OCI-LY1 (cell line): ENCODE results near the gene ZCCHC14.

ENCODE experiments used
- EZH2 ChIP-seq: fragments of 200-600 bp; sonication (generic), shearing (Covaris generic); IDR thresholded peaks from 2 replicates; pipeline ENCODE4 v1.8.0; 2017; ENCODE audit warnings: borderline replicate concordance, mixed run types, mild to moderate bottlenecking, antibody characterized with exemption, low read length, moderate library complexity, mixed read lengths
- TF ChIP-seq, protein P1 (sequence below): fragments of 200-600 bp; sonication (generic), shearing (Covaris generic); IDR thresholded peaks from 2 replicates; pipeline ENCODE4 v1.5.1; 2017; ENCODE audit warnings: mild to moderate bottlenecking, antibody characterized with exemption, low read length, moderate library complexity, mixed read lengths

DNA sequence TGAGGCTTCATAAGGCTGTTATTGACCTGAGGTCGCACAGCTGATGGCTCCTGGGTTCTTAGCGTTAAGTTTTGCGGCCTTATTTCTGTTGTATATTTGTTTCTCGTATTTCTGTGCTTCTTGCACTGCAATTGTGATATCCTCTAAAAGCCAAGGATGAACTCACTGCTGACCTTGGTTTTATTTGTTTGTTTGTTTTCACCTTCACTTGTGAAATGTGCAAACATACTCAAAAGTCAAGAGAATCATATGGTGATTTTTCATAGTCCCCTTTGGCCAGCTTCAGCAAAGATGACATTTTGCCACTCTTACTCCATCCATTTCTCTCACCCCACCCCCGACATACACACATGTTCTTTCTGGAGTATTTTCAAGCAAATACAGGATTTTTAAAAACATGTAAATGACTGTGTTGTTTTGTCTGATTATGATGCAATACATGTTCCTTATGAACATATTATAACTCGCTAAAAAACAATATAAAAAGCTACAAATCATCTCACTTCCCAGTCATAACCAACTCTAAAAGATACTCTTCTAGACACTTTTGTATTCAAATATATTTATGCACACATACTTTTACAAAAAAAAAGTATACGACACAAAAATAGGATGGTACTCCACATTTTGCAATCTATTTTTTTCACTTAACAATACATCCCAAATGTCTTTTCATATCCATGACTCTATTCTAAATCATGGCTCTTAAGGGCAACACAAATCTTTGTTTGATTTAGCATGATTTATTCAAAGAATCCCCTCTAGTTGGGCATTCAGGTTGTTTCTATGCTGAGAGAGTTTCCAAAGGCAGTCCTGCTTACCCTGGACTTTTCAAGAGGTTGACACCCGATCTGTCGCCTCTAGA is 5.7 kb upstream of the ZCCHC14 start:
- TF ChIP-seq, protein P1, sequence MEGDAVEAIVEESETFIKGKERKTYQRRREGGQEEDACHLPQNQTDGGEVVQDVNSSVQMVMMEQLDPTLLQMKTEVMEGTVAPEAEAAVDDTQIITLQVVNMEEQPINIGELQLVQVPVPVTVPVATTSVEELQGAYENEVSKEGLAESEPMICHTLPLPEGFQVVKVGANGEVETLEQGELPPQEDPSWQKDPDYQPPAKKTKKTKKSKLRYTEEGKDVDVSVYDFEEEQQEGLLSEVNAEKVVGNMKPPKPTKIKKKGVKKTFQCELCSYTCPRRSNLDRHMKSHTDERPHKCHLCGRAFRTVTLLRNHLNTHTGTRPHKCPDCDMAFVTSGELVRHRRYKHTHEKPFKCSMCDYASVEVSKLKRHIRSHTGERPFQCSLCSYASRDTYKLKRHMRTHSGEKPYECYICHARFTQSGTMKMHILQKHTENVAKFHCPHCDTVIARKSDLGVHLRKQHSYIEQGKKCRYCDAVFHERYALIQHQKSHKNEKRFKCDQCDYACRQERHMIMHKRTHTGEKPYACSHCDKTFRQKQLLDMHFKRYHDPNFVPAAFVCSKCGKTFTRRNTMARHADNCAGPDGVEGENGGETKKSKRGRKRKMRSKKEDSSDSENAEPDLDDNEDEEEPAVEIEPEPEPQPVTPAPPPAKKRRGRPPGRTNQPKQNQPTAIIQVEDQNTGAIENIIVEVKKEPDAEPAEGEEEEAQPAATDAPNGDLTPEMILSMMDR = no peak
- TF ChIP-seq EZH2 = no peak
